DMS53 treated with DMSO at 0.1 percent for 48 hours (cell line): ENCODE results near the gene NCAPG2.
A peak's percentile ranks its signal among the peaks of the same experiment; 100 is the strongest.

Experiments used
- DNase-seq: peaks from one replicate; lab custom pipeline; 2025; ENCODE audit not compliant: unreplicated experiment; lab: John Stamatoyannopoulos, UW

The NCAPG2 gene

GRCh38 chr7:158602905-158603772, 101.5 kb downstream of the NCAPG2 start:
- DNase-seq, result no peak

DNA sequence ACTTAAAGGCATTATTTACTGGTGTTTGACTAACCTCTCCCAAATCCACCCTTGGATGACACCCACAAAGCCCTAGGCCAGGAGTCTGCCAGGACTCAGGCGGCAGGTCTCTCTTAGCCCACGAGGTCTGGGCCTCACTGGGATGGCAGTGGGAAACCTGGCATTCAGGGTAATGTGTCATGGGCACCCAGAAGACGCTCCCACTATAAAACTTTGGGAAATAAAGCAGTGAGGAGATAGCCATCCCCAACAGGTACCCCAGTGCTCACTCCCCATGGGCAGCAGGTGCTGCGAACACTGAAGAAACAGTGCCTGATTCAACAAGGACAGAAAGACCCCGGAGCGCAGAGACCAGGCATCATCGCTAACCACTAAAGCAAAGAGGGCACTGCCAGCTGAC, 102.6 kb downstream of the NCAPG2 start:
- no peak for DNase-seq

- no peak for DNase-seq
These were observed 103.5 kb downstream of the NCAPG2 start for GRCh38 chr7:158601090-158601489.

DNA sequence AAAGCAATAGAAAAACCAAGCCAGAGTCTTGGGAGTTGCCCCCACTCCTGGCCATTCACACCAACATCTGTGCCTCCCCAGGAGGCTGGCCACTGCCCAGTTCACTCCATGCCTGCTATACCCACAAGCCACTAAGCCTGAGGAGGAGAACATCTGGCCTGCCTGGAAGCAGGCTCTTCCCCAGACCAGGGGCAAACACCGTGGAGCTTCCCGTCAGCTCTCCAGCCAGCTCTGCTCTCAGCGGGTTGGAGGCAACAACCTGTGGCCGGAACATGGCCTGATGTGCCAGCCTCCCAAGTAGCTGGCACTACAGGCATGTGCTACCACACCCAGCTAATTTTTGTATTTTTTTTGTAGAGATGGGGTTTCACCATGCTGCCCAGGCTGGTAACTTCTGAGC, 107.9 kb downstream of the NCAPG2 start:
- no peak for DNase-seq

- DNase-seq, result no peak
These were observed 108.3 kb downstream of the NCAPG2 start for GRCh38 chr7:158596309-158596708.

- no peak for DNase-seq
These were observed 109.5 kb downstream of the NCAPG2 start for GRCh38 chr7:158595068-158595467.

- no peak for DNase-seq
These were observed 112.1 kb downstream of the NCAPG2 start for GRCh38 chr7:158592541-158592940.

DNA sequence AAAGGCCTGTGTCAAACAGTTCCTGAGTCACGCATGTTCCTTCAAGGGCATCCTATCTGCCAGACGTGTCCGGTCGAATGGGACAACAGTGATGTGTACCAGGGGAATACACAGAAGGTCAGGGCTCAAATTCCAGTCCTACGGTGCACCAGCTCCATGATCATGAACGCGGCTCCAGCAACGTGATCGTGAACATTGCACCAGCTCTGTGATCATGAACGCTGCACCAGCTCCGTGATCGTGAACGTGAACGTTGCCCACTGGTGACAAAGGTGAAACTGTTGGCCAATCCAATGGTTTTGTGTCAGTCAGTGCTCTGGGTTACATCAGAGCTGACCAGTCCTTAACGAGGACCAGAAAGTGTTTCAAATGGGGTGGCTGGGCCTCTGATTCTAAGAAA, 112.7 kb downstream of the NCAPG2 start:
- DNase-seq, result no peak

DNA sequence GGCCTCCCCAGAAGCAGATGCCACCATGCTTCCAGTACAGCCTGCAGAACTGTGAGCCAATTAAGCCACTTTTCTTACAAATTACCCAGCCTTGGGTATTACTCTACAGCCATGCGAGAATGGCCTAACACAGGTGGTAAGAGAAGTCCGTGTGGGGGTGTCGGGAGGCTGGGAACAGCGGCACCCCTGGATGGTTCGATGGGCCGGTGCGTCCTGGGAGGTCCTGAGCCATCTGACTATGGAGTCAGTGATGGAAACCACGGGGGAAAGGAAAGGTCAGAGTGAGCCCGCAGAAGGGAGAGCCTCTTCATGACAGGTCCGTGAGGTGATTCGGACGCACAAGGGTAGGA, 114.4 kb downstream of the NCAPG2 start:
- no peak for DNase-seq

GRCh38 chr7:158589653-158590052, 115.0 kb downstream of the NCAPG2 start:
- DNase-seq, result no peak

DNA sequence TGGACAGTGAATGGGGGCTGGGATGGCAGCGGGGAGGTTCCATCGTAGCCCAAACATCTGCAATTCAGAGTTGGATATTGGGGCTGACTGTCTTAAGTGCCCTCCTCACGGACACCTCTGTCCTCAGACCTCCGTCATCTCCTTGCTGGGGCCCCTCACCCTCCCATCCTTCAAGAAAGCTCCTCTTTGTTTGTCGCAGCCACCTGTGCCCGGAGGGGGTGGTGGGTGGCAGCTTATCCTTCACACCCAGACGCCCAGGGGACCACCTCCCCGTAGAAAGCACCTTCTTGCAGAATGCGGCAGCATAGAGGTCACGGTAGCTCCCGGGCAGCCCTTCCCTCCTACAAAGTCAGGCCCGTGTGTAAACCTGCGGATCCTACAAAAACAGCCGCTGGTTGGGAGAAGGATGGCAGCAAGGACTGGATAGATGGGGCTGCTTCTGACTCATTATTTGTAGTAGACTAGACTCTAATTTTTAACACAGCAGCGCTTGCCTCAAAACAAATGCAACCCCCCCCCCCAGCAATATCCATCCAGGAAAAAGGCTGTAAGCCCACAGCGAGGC, 115.6 kb downstream of the NCAPG2 start:
- DNase-seq, result no peak

GRCh38 chr7:158588085-158588877, 116.3 kb downstream of the NCAPG2 start:
- DNase-seq, result no peak

- DNase-seq, result peak; percentile 67
These were observed 117.2 kb downstream of the NCAPG2 start, which contains the start of gene PTPRN2 for GRCh38 chr7:158587162-158588084. PTPRN2 (minus strand) TSS chr7:158587823.

GRCh38 chr7:158586499-158587161, 118.0 kb downstream of the NCAPG2 start:
- peak; percentile 38 for DNase-seq

- DNase-seq, result peak; percentile 87
These were observed 118.7 kb downstream of the NCAPG2 start for GRCh38 chr7:158585721-158586498.

GRCh38 chr7:158584407-158584806, 120.2 kb downstream of the NCAPG2 start:
- no peak for DNase-seq

DNA sequence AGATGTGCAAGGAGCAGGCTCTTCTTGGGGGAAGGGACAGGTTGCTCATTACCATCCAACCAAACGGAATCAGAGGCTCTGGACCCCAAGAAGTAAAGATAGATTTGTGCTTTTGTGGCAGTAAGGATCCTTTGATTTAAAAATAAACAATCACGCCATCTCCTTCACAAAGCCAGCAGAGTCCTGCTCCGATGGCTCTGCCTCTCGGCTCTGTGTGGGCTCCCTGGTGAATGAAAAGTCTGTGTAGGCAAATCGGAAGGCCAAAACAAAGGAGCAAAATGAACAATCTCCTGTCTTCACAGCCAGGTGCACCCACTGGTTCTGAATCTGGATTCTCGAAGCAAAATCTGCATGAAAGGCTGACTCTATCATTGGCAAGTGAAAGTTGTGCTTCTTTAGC, 120.8 kb downstream of the NCAPG2 start:
- no peak for DNase-seq

DNA sequence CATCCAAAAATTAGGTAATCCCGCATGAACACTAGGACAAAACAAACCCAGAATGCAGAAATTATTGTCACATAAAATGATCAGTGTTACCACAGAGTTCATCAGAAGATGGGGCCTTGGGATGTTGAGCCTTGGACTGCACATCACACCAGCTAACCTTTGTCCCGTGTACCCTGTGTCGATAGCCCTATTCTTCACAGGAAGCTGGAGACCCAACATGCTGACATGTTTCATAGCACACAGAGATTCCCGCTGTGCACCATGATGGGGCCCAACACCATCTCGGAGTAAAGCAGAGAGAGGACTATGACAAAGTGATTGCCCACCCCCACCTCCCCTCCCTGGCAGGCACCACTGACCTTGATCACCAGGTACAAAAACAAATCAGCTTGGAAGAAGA, 121.5 kb downstream of the NCAPG2 start:
- DNase-seq, result no peak

GRCh38 chr7:158582089-158582456, 122.5 kb downstream of the NCAPG2 start:
- peak; percentile 95 for DNase-seq
